ENCODE results near the gene MZT2B. TPM values are rescaled to one million over a fixed set of nuclear protein-coding genes. Genes with fewer than 3 reads are reported as not detected.
A peak's percentile ranks its signal among the peaks of the same experiment; 100 is the strongest.
"Not testable (repeated sequence)": the region's sequence is repeated elsewhere in the genome, so short reads cannot be mapped to it uniquely, and the experiment has no call there.

Gene MZT2B
- total RNA-seq, 1 experiment from 2014 or later = 265 TPM

DNA sequence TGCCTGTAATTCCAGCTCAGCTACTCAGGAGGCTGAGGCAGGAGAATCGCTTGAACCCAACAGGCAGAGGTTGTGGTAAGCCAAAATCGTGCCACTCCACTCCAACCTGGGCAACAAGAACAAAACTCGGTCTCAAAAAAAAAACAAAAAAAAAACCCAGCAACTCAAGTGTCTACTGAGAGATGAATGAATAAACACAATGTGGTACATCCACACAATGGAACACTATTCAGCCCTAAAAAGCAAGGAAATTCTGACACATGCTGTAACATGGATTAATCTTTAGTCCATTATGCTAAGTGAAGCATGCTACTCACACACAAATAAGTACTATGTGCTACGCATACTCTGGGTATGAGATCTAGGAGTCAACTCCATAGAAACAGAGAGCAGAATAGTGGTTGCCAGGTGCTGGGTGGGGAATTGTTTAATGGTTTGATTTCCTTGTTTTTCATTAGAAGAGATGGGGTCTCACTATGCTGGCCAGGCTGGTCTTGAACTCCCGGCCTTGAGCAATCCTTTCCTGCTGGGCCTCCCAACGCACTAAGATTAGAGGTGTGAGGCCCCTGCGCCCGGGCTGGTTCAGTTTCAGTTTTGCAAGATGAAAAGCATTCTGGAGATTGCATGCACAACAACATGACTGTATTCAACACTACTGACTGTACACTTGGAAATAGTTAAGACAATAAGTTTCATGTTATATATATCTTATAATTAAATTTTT, 16.6 kb upstream of the MZT2B start:
- Mint-ChIP-seq H3K27ac (ENCODE audit: unreplicated experiment) (no peak overlapping the region), H3K4me1 (ENCODE audit: low read depth, unreplicated experiment) (no peaks in the 10 kb centered on the region), H3K9me3 (ENCODE audit: low read depth, unreplicated experiment) (no peaks in the 10 kb centered on the region), H3K4me3 (ENCODE audit: low read depth, unreplicated experiment) (no peak overlapping the region), H3K36me3 (ENCODE audit: insufficient read depth, unreplicated experiment) (peaks cover 36% of the 10 kb centered on the region), H3K27me3 (ENCODE audit: unreplicated experiment) (no peaks in the 10 kb centered on the region)
- CTCF ChIA-PET = no interaction called here
- DNase-seq = no peak
- no TSS peak for BruUV-seq (replicated peaks)
- TF ChIP-seq, protein P1, sequence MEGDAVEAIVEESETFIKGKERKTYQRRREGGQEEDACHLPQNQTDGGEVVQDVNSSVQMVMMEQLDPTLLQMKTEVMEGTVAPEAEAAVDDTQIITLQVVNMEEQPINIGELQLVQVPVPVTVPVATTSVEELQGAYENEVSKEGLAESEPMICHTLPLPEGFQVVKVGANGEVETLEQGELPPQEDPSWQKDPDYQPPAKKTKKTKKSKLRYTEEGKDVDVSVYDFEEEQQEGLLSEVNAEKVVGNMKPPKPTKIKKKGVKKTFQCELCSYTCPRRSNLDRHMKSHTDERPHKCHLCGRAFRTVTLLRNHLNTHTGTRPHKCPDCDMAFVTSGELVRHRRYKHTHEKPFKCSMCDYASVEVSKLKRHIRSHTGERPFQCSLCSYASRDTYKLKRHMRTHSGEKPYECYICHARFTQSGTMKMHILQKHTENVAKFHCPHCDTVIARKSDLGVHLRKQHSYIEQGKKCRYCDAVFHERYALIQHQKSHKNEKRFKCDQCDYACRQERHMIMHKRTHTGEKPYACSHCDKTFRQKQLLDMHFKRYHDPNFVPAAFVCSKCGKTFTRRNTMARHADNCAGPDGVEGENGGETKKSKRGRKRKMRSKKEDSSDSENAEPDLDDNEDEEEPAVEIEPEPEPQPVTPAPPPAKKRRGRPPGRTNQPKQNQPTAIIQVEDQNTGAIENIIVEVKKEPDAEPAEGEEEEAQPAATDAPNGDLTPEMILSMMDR (IDR thresholded peaks at IDR 0.05; ENCODE audit: unreplicated experiment) = no peak
- intact Hi-C loops (cut with micrococcal nuclease; ENCODE audit: unreplicated experiment) = no loop called here

DNA sequence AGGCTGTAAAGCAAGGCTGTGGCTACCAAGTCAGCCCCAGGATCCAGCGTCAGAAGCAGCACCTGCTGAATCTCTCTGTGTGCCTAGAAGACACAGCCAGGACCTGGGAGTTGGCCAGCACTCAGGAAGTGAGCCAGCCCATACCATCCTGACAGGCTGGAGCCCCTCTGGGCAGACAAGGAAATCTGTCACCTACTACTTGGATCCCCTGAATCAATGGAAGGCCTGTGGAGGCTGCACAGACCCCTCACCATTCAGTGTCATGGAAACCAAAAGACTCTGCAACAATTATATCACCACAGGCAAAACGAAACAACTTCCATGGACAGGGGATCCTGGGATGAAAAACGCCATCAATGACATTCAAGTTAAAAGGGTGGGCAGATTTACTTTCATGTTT, 15.5 kb upstream of the MZT2B start:
- DNase-seq; intact Hi-C loops (cut with micrococcal nuclease; ENCODE audit: unreplicated experiment); H3K4me1 Mint-ChIP-seq (ENCODE audit: low read depth, unreplicated experiment); CTCF ChIA-PET; H3K4me3 Mint-ChIP-seq (ENCODE audit: low read depth, unreplicated experiment); H3K27me3 Mint-ChIP-seq (ENCODE audit: unreplicated experiment); BruUV-seq (replicated peaks); H3K9me3 Mint-ChIP-seq (ENCODE audit: low read depth, unreplicated experiment); H3K27ac Mint-ChIP-seq (ENCODE audit: unreplicated experiment): not testable (repeated sequence)
- H3K36me3 Mint-ChIP-seq (ENCODE audit: insufficient read depth, unreplicated experiment) = peaks cover 43% of the 10 kb centered on the region

DNA sequence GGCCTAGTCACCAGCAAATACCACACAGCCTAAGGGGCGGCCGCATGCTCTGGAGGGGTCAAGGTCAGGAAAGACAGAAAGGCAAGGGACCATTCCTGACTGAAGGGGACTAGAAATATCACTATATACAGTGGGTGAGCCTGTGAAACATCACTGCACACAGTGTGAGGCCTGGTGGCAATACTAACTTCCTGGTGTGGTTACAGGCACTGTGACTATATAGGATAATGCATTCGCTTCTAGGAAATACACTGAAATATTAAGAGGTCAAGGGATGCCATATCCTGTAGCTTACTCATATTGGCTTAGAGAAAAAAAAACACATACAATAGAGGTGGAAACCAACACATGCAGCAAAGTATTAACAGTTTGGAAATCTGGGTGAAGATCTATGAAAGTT, 12.9 kb upstream of the MZT2B start:
- CTCF ChIA-PET; H3K27me3 Mint-ChIP-seq (ENCODE audit: unreplicated experiment); H3K9me3 Mint-ChIP-seq (ENCODE audit: low read depth, unreplicated experiment); H3K27ac Mint-ChIP-seq (ENCODE audit: unreplicated experiment); intact Hi-C loops (cut with micrococcal nuclease; ENCODE audit: unreplicated experiment); H3K4me3 Mint-ChIP-seq (ENCODE audit: low read depth, unreplicated experiment); DNase-seq; BruUV-seq (replicated peaks); H3K4me1 Mint-ChIP-seq (ENCODE audit: low read depth, unreplicated experiment): not testable (repeated sequence)
- H3K36me3 Mint-ChIP-seq (ENCODE audit: insufficient read depth, unreplicated experiment) = peaks cover 40% of the 10 kb centered on the region

DNA sequence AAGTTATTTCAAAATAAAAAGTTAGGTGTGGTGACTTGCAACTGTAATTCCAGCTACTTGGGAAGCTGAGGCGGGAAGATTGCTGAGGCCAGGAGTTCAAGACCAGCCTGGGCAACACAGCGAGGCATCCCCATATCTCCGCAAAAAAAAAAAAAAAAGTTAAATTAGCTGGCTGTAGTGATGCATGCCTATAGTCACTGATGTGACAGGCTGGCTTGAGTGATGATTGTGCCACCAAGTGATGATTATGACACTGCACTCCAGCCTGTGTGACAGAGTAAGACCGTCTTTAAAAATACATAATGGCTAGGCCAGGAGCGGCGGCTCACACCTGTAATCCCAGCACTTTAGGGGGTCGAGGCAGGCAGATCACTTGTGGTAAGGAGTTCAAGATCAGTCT, 12.2 kb upstream of the MZT2B start:
- no peaks in the 10 kb centered on the region for H3K27me3 Mint-ChIP-seq (ENCODE audit: unreplicated experiment)
- peaks cover 33% of the 10 kb centered on the region for H3K36me3 Mint-ChIP-seq (ENCODE audit: insufficient read depth, unreplicated experiment)
- no TSS peak for BruUV-seq (replicated peaks)
- no peak overlapping the region for H3K27ac Mint-ChIP-seq (ENCODE audit: unreplicated experiment)
- no peaks in the 10 kb centered on the region for H3K9me3 Mint-ChIP-seq (ENCODE audit: low read depth, unreplicated experiment)
- TF ChIP-seq, protein P1 (IDR thresholded peaks at IDR 0.05; ENCODE audit: unreplicated experiment) = no peak
- intact Hi-C loops (cut with micrococcal nuclease; ENCODE audit: unreplicated experiment) = no loop called here
- no peak overlapping the region for H3K4me3 Mint-ChIP-seq (ENCODE audit: low read depth, unreplicated experiment)
- DNase-seq = no peak
- H3K4me1 Mint-ChIP-seq (ENCODE audit: low read depth, unreplicated experiment) = no peaks in the 10 kb centered on the region
- CTCF ChIA-PET = no interaction called here

DNA sequence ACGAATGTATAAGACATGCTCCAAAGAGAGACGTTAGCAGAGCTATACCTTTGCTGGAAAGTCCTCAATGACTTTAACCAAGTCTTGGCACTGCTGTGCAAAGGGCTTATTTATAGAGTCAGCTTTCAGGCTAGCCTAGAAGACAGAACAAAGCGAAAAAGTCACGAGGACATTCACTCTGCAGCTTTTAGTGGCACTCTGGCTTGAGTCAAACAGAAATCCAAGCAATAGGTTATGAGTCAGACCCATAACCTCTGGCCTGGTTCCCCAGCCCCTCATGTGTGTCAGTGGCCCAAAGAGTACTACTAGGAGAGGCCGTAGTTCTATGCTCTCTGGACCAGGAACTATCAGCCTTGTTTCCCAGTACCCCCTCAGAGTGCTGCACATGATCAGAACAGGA, 7.2 kb upstream of the MZT2B start:
- intact Hi-C loops (cut with micrococcal nuclease; ENCODE audit: unreplicated experiment); H3K27ac Mint-ChIP-seq (ENCODE audit: unreplicated experiment); CTCF ChIA-PET; H3K27me3 Mint-ChIP-seq (ENCODE audit: unreplicated experiment); H3K4me3 Mint-ChIP-seq (ENCODE audit: low read depth, unreplicated experiment); DNase-seq; BruUV-seq (replicated peaks); H3K4me1 Mint-ChIP-seq (ENCODE audit: low read depth, unreplicated experiment); H3K9me3 Mint-ChIP-seq (ENCODE audit: low read depth, unreplicated experiment): not testable (repeated sequence)
- H3K36me3 Mint-ChIP-seq (ENCODE audit: insufficient read depth, unreplicated experiment) = peaks cover 27% of the 10 kb centered on the region

DNA sequence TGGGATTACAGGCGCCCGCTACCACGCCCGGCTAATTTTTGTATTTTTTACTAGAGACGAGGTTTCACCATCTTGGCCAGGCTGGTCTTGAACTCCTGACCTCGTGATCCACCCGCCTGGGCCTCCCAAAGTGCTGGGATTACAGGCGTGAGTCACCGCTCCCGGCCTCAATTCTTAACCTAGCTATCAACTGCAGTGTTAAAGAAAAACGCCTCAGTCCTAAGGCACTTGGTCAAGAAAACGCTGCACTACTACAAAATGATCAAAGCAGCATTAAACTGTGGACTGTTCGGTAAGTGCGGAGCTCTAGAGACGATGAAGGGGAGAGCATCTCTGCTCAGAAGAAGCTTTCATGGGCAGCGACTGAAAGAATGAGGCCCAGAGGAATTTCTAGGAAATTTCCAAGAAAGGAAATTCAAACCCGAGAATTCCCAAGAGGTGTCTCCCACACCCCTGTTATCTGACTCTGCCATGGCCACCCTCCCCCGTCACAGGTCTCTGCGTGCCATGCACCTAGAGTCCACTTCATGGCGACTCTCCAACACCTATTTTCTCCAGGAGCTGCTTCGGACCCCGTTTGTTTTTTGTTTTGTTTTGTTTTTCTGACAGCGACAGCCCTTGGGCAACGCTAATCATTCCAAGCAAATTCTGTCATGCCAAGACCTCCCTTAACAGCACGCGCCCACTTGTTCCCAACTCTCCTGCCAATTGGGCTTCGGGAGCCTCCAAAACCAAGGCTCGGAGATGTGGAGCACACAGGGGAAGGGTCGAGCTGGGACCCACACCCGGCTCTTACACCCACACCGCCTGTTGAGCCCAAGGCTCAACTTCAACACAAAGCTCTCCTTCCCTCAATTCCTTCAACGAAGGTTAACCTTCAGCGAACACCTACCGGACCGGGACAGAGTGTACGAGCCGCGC, 1.4 kb upstream of the MZT2B start:
- Mint-ChIP-seq H3K4me1 (ENCODE audit: low read depth, unreplicated experiment) (peaks cover 19% of the 10 kb centered on the region), H3K4me3 (ENCODE audit: low read depth, unreplicated experiment) (peak overlapping the region; percentile 95), H3K27ac (ENCODE audit: unreplicated experiment) (peak overlapping the region; percentile 89), H3K36me3 (ENCODE audit: insufficient read depth, unreplicated experiment) (peaks cover 47% of the 10 kb centered on the region)
- not testable (repeated sequence) for H3K27me3 Mint-ChIP-seq (ENCODE audit: unreplicated experiment); DNase-seq; H3K9me3 Mint-ChIP-seq (ENCODE audit: low read depth, unreplicated experiment)
- TSS peak; percentile 68 for BruUV-seq (replicated peaks)
- CTCF ChIA-PET = interaction anchor here (0.7 to 1.4 kb wide), 7 partner anchors 60 to 257 kb away, joined by 3 to 9 read pairs (median 4); partner anchors contain the start of gene IMP4
- intact Hi-C loops (cut with micrococcal nuclease; ENCODE audit: unreplicated experiment) = loop anchor here (5.0 to 10.0 kb wide), 3 partner anchors 64 to 152 kb away; no protein-coding TSS in a partner anchor
